HCT116 (cell line): ENCODE results near the gene NUDT9. TPM values are rescaled to one million over a fixed set of nuclear protein-coding genes. Genes with fewer than 3 reads are reported as not detected.
"Not testable (repeated sequence)": the region's sequence is repeated elsewhere in the genome, so short reads cannot be mapped to it uniquely, and the experiment has no call there.

Source experiments
- ATAC-seq: fragments of 200-7000 bp; cut with Tn5 transposase; 2 replicates; pipeline ENCODE4 v1.9.1; 2020; ENCODE audit warnings: mild to moderate bottlenecking, moderate library complexity
- BruUV-seq: library from RNA; stranded (reverse); fragments of 400-500 nt; replicated peaks from 2 replicates; lab custom pipeline; 2021; lab: Mats Ljungman, UMichigan
- CTCF ChIA-PET: fragments of 300-600 bp; sonication (Branson Sonifier 250); formaldehyde crosslinking; loops from one replicate; lab custom pipeline; 2021; ENCODE audit warnings: antibody characterized with exemption; lab: Charles Lee
- POLR2A ChIA-PET: fragments of 300-600, 350-600 bp; sonication (Branson Sonifier 250); formaldehyde crosslinking; loops from one replicate; lab custom pipeline; 2021; ENCODE audit warnings: antibody characterized with exemption; lab: Charles Lee
- RAD21 ChIA-PET, 2 experiments: fragments of 300-600 bp; sonication (Branson Sonifier 250); formaldehyde crosslinking; loops; one replicate each; lab custom pipeline; 2023; ENCODE audit warnings: low total read pairs in 2 of 2; ENCODE audit not compliant: uncharacterized antibody in 2 of 2, unreplicated experiment in 2 of 2, low non-redundant PET in 1 of 2; lab: Charles Lee
- DNase-seq: peaks from one replicate; pipeline ENCODE4 v3.0.0-alpha.2; 2010; ENCODE audit warnings: low read depth, low spot score
- H2AFZ ChIP-seq: fragments of 200-600 bp; shearing (Covaris generic), sonication (generic); 2 replicates; pipeline ENCODE4 v1.6.1; 2017; ENCODE audit warnings: low read depth, mixed run types, mixed read lengths, antibody characterized with exemption, low read length; ENCODE audit not compliant: poor library complexity, severe bottlenecking
- H3K27ac ChIP-seq: 2 replicates; pipeline ENCODE4 v1.5.1; 2012; ENCODE audit warnings: low read depth, low read length
- H3K27me3 ChIP-seq: fragments of 200-600 bp; sonication (generic); 2 replicates; pipeline ENCODE4 v1.6.1; 2016; ENCODE audit warnings: mixed run types, low read length, mixed read lengths; ENCODE audit not compliant: insufficient read depth
- H3K36me3 ChIP-seq, 2 experiments: fragments of 200-500 bp in 1 of 2; fragments of 200-600 bp in 1 of 2; sonication (Bioruptor generic) in 1 of 2; sonication (generic) in 1 of 2; 2 replicates each; pipeline versions ENCODE4 v1.5.1 to v1.6.1; 2014 to 2016; ENCODE audit warnings: low read length in 2 of 2, inconsistent platforms in 1 of 2, mixed read lengths in 1 of 2, mixed run types in 1 of 2; ENCODE audit not compliant: insufficient read depth in 2 of 2, control insufficient read depth in 1 of 2
- H3K4me1 ChIP-seq, 2 experiments: fragments of 200-600 bp in 1 of 2; sonication (generic) in 1 of 2; 2 replicates each; pipeline versions ENCODE4 v1.5.1 to v1.6.1; 2012 to 2017; ENCODE audit warnings: low read length in 2 of 2, inconsistent platforms in 1 of 2, mild to moderate bottlenecking in 1 of 2, mixed read lengths in 1 of 2, mixed run types in 1 of 2, moderate library complexity in 1 of 2; ENCODE audit not compliant: insufficient read depth in 2 of 2, control insufficient read depth in 1 of 2
- H3K4me2 ChIP-seq: fragments of 200-600 bp; sonication (generic); 2 replicates; pipeline ENCODE4 v1.6.1; 2017; ENCODE audit warnings: mixed run types, low read length, mixed read lengths
- H3K4me3 ChIP-seq, 2 experiments: fragments of 200-600 bp in 1 of 2; sonication (generic) in 1 of 2; replicated peaks in 1 of 2; 2 replicates each; pipeline ENCODE4 v1.5.1; 2011 to 2016; ENCODE audit warnings: low read length in 2 of 2, control low read depth in 1 of 2, low read depth in 1 of 2, mild to moderate bottlenecking in 1 of 2, mixed read lengths in 1 of 2, mixed run types in 1 of 2
- H3K79me2 ChIP-seq: fragments of 200-600 bp; sonication (generic); 2 replicates; pipeline ENCODE4 v1.6.1; 2017; ENCODE audit warnings: mild to moderate bottlenecking, mixed run types, low read length, moderate library complexity, mixed read lengths; ENCODE audit not compliant: insufficient read depth
- H3K9ac ChIP-seq: fragments of 200-600 bp; sonication (generic); 2 replicates; pipeline ENCODE4 v1.6.1; 2016; ENCODE audit warnings: low read length, mixed read lengths
- H3K9me2 ChIP-seq: fragments of 200-600 bp; sonication (generic), shearing (Covaris generic); 2 replicates; pipeline ENCODE4 v1.6.1; 2017; ENCODE audit warnings: mixed run types, mild to moderate bottlenecking, moderate library complexity; ENCODE audit not compliant: insufficient read depth
- H3K9me3 ChIP-seq, 2 experiments: fragments of 200-500 bp in 1 of 2; fragments of 200-600 bp in 1 of 2; sonication (Bioruptor generic) in 1 of 2; sonication (generic) in 1 of 2; 2 replicates each; pipeline ENCODE4 v1.6.1; 2014 to 2017; ENCODE audit warnings: low read length in 2 of 2, mixed read lengths in 2 of 2, inconsistent platforms in 1 of 2, low read depth in 1 of 2, mild to moderate bottlenecking in 1 of 2, mixed run types in 1 of 2, moderate library complexity in 1 of 2; ENCODE audit not compliant: control insufficient read depth in 1 of 2, insufficient read depth in 1 of 2
- H4K20me1 ChIP-seq: fragments of 200-600 bp; sonication (generic), shearing (Covaris generic); 2 replicates; pipeline ENCODE4 v1.6.1; 2017; ENCODE audit warnings: mixed run types, mild to moderate bottlenecking, moderate library complexity; ENCODE audit not compliant: insufficient read depth
- CBX3 ChIP-seq: IDR thresholded peaks from 2 replicates; pipeline ENCODE4 v1.6.1; 2012; ENCODE audit warnings: low read depth
- CEBPB ChIP-seq: IDR thresholded peaks from 2 replicates; pipeline ENCODE4 v1.6.1; 2012; ENCODE audit warnings: low read depth
- ELF1 ChIP-seq: IDR thresholded peaks from 2 replicates; pipeline ENCODE4 v1.6.1; 2012; ENCODE audit warnings: low read depth, borderline replicate concordance
- POLR2A ChIP-seq: IDR thresholded peaks from 2 replicates; pipeline ENCODE4 v1.7.0; 2011; ENCODE audit warnings: borderline replicate concordance; ENCODE audit not compliant: insufficient read depth, insufficient read length; ENCODE audit errors: extremely low read depth
- POLR2AphosphoS5 ChIP-seq: IDR thresholded peaks from 2 replicates; pipeline ENCODE4 v1.6.1; 2011; ENCODE audit warnings: mild to moderate bottlenecking, low read depth, low read length, moderate library complexity
- SIN3A ChIP-seq: IDR thresholded peaks from 2 replicates; pipeline ENCODE4 v1.6.1; 2012; ENCODE audit warnings: low read depth
- SP1 ChIP-seq: IDR thresholded peaks from 2 replicates; pipeline ENCODE4 v1.6.1; 2012; ENCODE audit warnings: low read depth
- SRF ChIP-seq: IDR thresholded peaks from 2 replicates; pipeline ENCODE4 v1.6.1; 2012; ENCODE audit warnings: low read depth
- intact Hi-C: fragments of 100-400 bp; cut with micrococcal nuclease; formaldehyde crosslinking; loops from 2 replicates; pipeline ENCODE4 v1.10.0; 2022
- total RNA-seq: library from RNA; stranded (reverse); gene quantifications from one replicate; pipeline ENCODE4 v1.2.1, GENCODE V29; 2021; ENCODE audit not compliant: unreplicated experiment
- TF ChIP-seq, protein P1 (sequence below): IDR thresholded peaks from 2 replicates; pipeline ENCODE4 v1.6.1; 2011; ENCODE audit warnings: mild to moderate bottlenecking, low read length, moderate library complexity; ENCODE audit not compliant: insufficient replicate concordance; ENCODE audit errors: extremely low read depth
- TF ChIP-seq, protein P2 (sequence below): IDR thresholded peaks from 2 replicates; pipeline ENCODE4 v1.6.1; 2012

The NUDT9 gene
- total RNA-seq, 1 experiment from 2014 or later: 13.5 TPM

DNA sequence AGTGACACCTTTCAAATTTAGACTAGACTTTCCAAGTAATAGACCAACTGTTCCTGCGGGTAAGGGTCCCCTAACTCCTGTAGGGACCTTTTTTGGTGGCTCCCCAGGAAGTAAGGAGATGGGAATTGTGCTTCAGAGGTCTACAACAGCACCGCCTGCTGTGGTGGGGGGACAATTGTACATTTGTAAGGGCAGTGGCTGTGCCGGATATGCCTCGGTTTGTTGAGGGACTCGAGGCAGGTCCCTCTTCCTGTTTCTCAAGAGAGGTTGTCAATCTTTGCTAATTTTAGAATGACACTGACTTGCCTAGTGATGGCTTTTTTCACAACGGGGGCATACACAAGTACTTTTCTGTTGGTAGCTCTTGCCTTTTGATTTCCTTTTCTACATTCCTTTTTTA is 15.9 kb upstream of the NUDT9 start:
- ChIA-PET POLR2A (interaction anchor here (1.3 kb wide), 1 partner anchor 14 kb away, joined by 3 read pairs; no protein-coding TSS in a partner anchor), CTCF (no interaction called here), RAD21 (no interaction called here)
- no TSS peak for BruUV-seq
- H4K20me1 ChIP-seq: no peaks in the 10 kb centered on the region
- H3K27me3 ChIP-seq: no peaks in the 10 kb centered on the region
- H3K4me2 ChIP-seq: no peak overlapping the region
- intact Hi-C loops: no loop called here
- H3K36me3 ChIP-seq: no peaks in the 10 kb centered on the region
- no peaks in the 10 kb centered on the region for H3K79me2 ChIP-seq
- H3K4me1 ChIP-seq: no peaks in the 10 kb centered on the region
- no peaks in the 10 kb centered on the region for H3K9me2 ChIP-seq
- no peak overlapping the region for H3K4me3 ChIP-seq
- DNase-seq (no peak), ATAC-seq (no peak)
- no peaks in the 10 kb centered on the region for H3K9me3 ChIP-seq
- H2AFZ ChIP-seq: no peak overlapping the region
- H3K9ac ChIP-seq: no peak overlapping the region
- H3K27ac ChIP-seq: no peak overlapping the region
- no peak for TF ChIP-seq ELF1
- no peak for TF ChIP-seq POLR2AphosphoS5
- TF ChIP-seq CEBPB: no peak
- TF ChIP-seq, protein P1, sequence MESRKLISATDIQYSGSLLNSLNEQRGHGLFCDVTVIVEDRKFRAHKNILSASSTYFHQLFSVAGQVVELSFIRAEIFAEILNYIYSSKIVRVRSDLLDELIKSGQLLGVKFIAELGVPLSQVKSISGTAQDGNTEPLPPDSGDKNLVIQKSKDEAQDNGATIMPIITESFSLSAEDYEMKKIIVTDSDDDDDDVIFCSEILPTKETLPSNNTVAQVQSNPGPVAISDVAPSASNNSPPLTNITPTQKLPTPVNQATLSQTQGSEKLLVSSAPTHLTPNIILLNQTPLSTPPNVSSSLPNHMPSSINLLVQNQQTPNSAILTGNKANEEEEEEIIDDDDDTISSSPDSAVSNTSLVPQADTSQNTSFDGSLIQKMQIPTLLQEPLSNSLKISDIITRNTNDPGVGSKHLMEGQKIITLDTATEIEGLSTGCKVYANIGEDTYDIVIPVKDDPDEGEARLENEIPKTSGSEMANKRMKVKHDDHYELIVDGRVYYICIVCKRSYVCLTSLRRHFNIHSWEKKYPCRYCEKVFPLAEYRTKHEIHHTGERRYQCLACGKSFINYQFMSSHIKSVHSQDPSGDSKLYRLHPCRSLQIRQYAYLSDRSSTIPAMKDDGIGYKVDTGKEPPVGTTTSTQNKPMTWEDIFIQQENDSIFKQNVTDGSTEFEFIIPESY: no peak
- TF ChIP-seq SRF: no peak
- no peak for TF ChIP-seq SIN3A
- no peak for TF ChIP-seq CBX3
- TF ChIP-seq POLR2A: no peak
- TF ChIP-seq, protein P2, sequence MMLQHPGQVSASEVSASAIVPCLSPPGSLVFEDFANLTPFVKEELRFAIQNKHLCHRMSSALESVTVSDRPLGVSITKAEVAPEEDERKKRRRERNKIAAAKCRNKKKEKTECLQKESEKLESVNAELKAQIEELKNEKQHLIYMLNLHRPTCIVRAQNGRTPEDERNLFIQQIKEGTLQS: no peak
- TF ChIP-seq SP1: no peak

DNA sequence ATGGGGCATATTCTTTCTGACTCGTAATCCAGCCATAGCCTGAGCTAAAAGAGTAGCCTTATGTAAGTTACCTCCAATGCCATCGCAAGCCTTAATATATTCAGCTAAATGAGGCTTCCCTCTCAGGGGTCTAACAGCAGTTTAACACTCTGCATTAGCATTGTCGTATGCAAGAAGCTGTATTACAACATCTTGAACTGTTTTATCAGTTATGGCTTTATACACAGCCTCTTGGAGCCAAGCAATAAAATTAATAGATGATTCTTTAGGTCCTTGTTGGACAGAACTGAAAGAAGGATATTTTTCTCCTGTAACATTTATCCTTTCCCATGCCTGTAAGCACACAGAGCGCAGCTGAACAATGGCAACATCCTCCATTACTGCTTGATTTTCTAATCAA is 15.5 kb upstream of the NUDT9 start:
- DNase-seq: not testable (repeated sequence)

More for the DNA sequence above, 15.5 kb upstream of the NUDT9 start:
- H3K4me2 ChIP-seq, RAD21 ChIA-PET, intact Hi-C loops, H3K9me3 ChIP-seq, H3K79me2 ChIP-seq, H3K4me3 ChIP-seq, H3K27ac ChIP-seq, H2AFZ ChIP-seq, ATAC-seq, H3K9me2 ChIP-seq, BruUV-seq, CTCF ChIA-PET, H3K4me1 ChIP-seq, H3K27me3 ChIP-seq, H3K36me3 ChIP-seq, H3K9ac ChIP-seq, H4K20me1 ChIP-seq: not testable (repeated sequence)
- POLR2A ChIA-PET: interaction anchor here (1.3 kb wide), 1 partner anchor 13 kb away, joined by 3 read pairs; no protein-coding TSS in a partner anchor
